ENCODE data around the gene CD83.

DNA sequence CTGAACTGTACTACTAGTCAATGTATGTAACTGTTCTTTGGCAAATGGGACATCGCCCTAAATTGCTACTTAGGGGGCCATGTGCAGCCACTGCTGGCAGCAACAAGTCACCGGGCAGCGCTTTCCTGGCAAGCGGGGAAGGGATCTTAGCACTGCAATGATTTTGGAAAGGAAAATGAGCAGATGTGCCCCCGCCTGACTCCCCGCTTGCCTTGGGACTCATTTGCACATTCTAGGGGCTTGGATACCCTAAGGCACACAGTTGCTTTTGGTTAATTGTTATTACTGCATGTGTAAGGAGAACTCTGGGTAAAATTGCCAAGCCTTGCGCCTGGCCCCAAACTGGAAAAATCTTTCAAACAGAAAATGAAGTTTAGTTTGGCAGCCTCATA lies 32.2 kb downstream of the CD83 start:
- TF ChIP-seq, protein P1, sequence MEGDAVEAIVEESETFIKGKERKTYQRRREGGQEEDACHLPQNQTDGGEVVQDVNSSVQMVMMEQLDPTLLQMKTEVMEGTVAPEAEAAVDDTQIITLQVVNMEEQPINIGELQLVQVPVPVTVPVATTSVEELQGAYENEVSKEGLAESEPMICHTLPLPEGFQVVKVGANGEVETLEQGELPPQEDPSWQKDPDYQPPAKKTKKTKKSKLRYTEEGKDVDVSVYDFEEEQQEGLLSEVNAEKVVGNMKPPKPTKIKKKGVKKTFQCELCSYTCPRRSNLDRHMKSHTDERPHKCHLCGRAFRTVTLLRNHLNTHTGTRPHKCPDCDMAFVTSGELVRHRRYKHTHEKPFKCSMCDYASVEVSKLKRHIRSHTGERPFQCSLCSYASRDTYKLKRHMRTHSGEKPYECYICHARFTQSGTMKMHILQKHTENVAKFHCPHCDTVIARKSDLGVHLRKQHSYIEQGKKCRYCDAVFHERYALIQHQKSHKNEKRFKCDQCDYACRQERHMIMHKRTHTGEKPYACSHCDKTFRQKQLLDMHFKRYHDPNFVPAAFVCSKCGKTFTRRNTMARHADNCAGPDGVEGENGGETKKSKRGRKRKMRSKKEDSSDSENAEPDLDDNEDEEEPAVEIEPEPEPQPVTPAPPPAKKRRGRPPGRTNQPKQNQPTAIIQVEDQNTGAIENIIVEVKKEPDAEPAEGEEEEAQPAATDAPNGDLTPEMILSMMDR (IDR thresholded peaks at IDR 0.05) = no peak
- TF ChIP-seq POLR2A (IDR thresholded peaks at IDR 0.05) (no peak), POLR2AphosphoS5 (IDR thresholded peaks at IDR 0.05) (no peak), EP300 (IDR thresholded peaks at IDR 0.05) (no peak)
